ENCODE data around the gene PPM1J. TPM values are rescaled to one million over a fixed set of nuclear protein-coding genes. Genes with fewer than 3 reads are reported as not detected.

The PPM1J gene
- total and polyA plus RNA-seq, 2 of the 13 experiments (the other 11 are each of a cell fraction or from before 2014, with no cell fraction given): 0.07 to 0.22 TPM

- TF ChIP-seq, protein P1, sequence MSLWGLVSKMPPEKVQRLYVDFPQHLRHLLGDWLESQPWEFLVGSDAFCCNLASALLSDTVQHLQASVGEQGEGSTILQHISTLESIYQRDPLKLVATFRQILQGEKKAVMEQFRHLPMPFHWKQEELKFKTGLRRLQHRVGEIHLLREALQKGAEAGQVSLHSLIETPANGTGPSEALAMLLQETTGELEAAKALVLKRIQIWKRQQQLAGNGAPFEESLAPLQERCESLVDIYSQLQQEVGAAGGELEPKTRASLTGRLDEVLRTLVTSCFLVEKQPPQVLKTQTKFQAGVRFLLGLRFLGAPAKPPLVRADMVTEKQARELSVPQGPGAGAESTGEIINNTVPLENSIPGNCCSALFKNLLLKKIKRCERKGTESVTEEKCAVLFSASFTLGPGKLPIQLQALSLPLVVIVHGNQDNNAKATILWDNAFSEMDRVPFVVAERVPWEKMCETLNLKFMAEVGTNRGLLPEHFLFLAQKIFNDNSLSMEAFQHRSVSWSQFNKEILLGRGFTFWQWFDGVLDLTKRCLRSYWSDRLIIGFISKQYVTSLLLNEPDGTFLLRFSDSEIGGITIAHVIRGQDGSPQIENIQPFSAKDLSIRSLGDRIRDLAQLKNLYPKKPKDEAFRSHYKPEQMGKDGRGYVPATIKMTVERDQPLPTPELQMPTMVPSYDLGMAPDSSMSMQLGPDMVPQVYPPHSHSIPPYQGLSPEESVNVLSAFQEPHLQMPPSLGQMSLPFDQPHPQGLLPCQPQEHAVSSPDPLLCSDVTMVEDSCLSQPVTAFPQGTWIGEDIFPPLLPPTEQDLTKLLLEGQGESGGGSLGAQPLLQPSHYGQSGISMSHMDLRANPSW (CRISPR knock-in tag; IDR thresholded peaks at IDR 0.05; ENCODE audit: borderline replicate concordance): no peak
- 0 out of 2 replicates have a peak, but pooled peaks have one; percentile 11 for TF ChIP-seq IRX3 (CRISPR knock-in tag; IDR thresholded peaks at IDR 0.05; ENCODE audit: borderline replicate concordance, low read depth)
- TF ChIP-seq, protein P2, sequence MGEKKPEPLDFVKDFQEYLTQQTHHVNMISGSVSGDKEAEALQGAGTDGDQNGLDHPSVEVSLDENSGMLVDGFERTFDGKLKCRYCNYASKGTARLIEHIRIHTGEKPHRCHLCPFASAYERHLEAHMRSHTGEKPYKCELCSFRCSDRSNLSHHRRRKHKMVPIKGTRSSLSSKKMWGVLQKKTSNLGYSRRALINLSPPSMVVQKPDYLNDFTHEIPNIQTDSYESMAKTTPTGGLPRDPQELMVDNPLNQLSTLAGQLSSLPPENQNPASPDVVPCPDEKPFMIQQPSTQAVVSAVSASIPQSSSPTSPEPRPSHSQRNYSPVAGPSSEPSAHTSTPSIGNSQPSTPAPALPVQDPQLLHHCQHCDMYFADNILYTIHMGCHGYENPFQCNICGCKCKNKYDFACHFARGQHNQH (CRISPR knock-in tag; IDR thresholded peaks at IDR 0.05): peak; percentile 3; the same call in 1 of the 2 replicates
- no peak for TF ChIP-seq ZBTB3 (CRISPR knock-in tag; IDR thresholded peaks at IDR 0.05; ENCODE audit: borderline replicate concordance, low read depth)
- TF ChIP-seq ZMYM4 (CRISPR knock-in tag; IDR thresholded peaks at IDR 0.05): no peak
- peak; percentile 24; the same call in 1 of the 2 replicates for TF ChIP-seq CENPBD1 (CRISPR knock-in tag; IDR thresholded peaks at IDR 0.05; ENCODE audit: borderline replicate concordance, low read depth)
- no peak for TF ChIP-seq ZFP36L2 (CRISPR knock-in tag; IDR thresholded peaks at IDR 0.05)
- TF ChIP-seq HMGXB3 (CRISPR knock-in tag; IDR thresholded peaks at IDR 0.05; ENCODE audit: borderline replicate concordance): no peak
- TF ChIP-seq ZNF335 (CRISPR knock-in tag; IDR thresholded peaks at IDR 0.05): no peak
- TF ChIP-seq HOXA7 (CRISPR knock-in tag; IDR thresholded peaks at IDR 0.05): no peak
- TF ChIP-seq FOXP1 (IDR thresholded peaks at IDR 0.05): no peak
- TF ChIP-seq FOXP1 (CRISPR knock-in tag; IDR thresholded peaks at IDR 0.05): no peak
- no peak; the same call in 1 of the 2 replicates for TF ChIP-seq ZNF746 (CRISPR knock-in tag; IDR thresholded peaks at IDR 0.05)
- peak; percentile 58; the same call in 1 of the 2 replicates for TF ChIP-seq ZNF709 (CRISPR knock-in tag; IDR thresholded peaks at IDR 0.05)
- TF ChIP-seq ZNF550 (CRISPR knock-in tag; IDR thresholded peaks at IDR 0.05; ENCODE audit: borderline replicate concordance): no peak
- no peak for TF ChIP-seq SATB2 (CRISPR knock-in tag; IDR thresholded peaks at IDR 0.05)
- TF ChIP-seq, protein P3, sequence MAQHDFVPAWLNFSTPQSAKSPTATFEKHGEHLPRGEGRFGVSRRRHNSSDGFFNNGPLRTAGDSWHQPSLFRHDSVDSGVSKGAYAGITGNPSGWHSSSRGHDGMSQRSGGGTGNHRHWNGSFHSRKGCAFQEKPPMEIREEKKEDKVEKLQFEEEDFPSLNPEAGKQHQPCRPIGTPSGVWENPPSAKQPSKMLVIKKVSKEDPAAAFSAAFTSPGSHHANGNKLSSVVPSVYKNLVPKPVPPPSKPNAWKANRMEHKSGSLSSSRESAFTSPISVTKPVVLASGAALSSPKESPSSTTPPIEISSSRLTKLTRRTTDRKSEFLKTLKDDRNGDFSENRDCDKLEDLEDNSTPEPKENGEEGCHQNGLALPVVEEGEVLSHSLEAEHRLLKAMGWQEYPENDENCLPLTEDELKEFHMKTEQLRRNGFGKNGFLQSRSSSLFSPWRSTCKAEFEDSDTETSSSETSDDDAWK (CRISPR knock-in tag; IDR thresholded peaks at IDR 0.05): no peak
- 0 out of 2 replicates have a peak, but pooled peaks have one; percentile 56 for TF ChIP-seq ZFP82 (CRISPR knock-in tag; IDR thresholded peaks at IDR 0.05; ENCODE audit: borderline replicate concordance)
Measured at GRCh38 chr1:112706505-112707220, 8.5 kb downstream of the PPM1J start, which contains the start of gene RHOC (continued).

All from HepG2 (cell line).